NT2/D1 (cell line): ENCODE measurements around the gene CDK14.

Experiments
- DNase-seq: peaks from one replicate; pipeline ENCODE4 v3.0.0-alpha.2; 2011; ENCODE audit warnings: low read depth, low spot score
- H3K27me3 ChIP-seq: 2 replicates; pipeline ENCODE4 v1.6.0; 2011; ENCODE audit warnings: mild to moderate bottlenecking; ENCODE audit not compliant: insufficient read length, insufficient read depth
- H3K36me3 ChIP-seq: 2 replicates; pipeline ENCODE4 v1.6.1; 2011; ENCODE audit warnings: mild to moderate bottlenecking, low read length, mixed read lengths; ENCODE audit not compliant: insufficient read depth, insufficient read length
- H3K4me1 ChIP-seq: 2 replicates; pipeline ENCODE4 v1.5.1; 2011; ENCODE audit not compliant: insufficient read depth, insufficient read length
- H3K4me3 ChIP-seq: 2 replicates; pipeline ENCODE4 v1.5.1; 2011; ENCODE audit warnings: low read depth; ENCODE audit not compliant: insufficient read length
- H3K9ac ChIP-seq: 2 replicates; pipeline ENCODE4 v1.6.0; 2011; ENCODE audit warnings: low read depth; ENCODE audit not compliant: insufficient read length
- H3K9me3 ChIP-seq: 2 replicates; pipeline ENCODE4 v1.5.1; 2011; ENCODE audit warnings: mild to moderate bottlenecking, low read length; ENCODE audit not compliant: insufficient read depth
- SUZ12 ChIP-seq: IDR thresholded peaks from 2 replicates; pipeline ENCODE4 v1.6.1; 2011; ENCODE audit not compliant: insufficient read length, insufficient read depth; ENCODE audit errors: extremely low read depth
- YY1 ChIP-seq: IDR thresholded peaks from 2 replicates; pipeline ENCODE4 v1.6.1; 2011; ENCODE audit not compliant: insufficient read length, insufficient read depth
- ZNF274 ChIP-seq: IDR thresholded peaks from 2 replicates; pipeline ENCODE4 v1.6.1; 2011; ENCODE audit warnings: mild to moderate bottlenecking, low read depth, low read length

CDK14 gene

GRCh38 chr7:90886416-90886815, 290.3 kb downstream of the CDK14 start:
- Histone ChIP-seq H3K4me3 (no peak overlapping the region), H3K27me3 (no peaks in the 10 kb centered on the region), H3K4me1 (no peaks in the 10 kb centered on the region), H3K9ac (no peak overlapping the region), H3K9me3 (no peaks in the 10 kb centered on the region), H3K36me3 (no peaks in the 10 kb centered on the region)
- DNase-seq, result no peak
- TF ChIP-seq YY1 (no peak), ZNF274 (no peak), SUZ12 (no peak)

DNA sequence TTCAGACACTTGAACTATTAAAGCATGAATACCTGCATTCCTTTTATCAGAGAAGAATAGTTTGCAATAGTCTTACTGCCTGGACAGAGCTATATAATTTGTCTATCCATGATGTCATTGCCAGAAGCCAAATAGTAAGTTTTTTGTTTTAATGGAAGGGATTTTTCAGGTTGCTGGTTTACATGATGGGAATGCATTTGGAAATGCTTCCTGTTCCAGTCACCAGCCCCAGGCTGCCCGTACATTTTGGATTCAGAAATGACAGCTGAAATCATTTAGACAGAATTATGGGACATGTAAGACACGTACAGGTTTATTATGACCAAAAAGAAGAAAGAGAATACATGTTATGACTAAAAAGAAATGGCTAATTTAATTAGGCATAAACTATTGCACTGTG, 293.1 kb downstream of the CDK14 start:
- H3K27me3 ChIP-seq, result no peaks in the 10 kb centered on the region
- H3K4me3 ChIP-seq, result no peak overlapping the region
- no peaks in the 10 kb centered on the region for H3K9me3 ChIP-seq
- no peak for DNase-seq
- no peak overlapping the region for H3K9ac ChIP-seq
- H3K4me1 ChIP-seq, result no peaks in the 10 kb centered on the region
- no peaks in the 10 kb centered on the region for H3K36me3 ChIP-seq
- TF ChIP-seq ZNF274, result no peak
- TF ChIP-seq YY1, result no peak
- TF ChIP-seq SUZ12, result no peak

DNA sequence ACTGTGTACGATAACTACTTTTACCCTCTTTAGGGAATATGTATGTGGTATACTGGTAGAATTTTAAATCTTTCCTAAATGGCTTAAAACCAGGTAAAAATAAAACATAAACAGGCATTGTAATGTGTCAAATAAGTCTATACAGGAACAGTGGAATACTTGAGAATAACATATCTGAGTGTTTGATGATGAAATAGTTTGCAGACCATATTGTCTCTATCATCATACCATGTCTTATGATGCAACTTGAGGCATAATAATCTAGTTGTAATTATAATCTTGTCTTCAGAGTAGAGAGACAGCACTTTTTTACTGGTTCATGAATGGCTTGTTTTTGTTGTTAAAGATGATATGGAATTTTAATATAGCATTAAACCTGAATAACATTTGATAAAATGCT, 293.5 kb downstream of the CDK14 start:
- Histone ChIP-seq H3K9ac (no peak overlapping the region), H3K27me3 (no peaks in the 10 kb centered on the region), H3K9me3 (no peaks in the 10 kb centered on the region), H3K36me3 (no peaks in the 10 kb centered on the region), H3K4me3 (no peak overlapping the region), H3K4me1 (no peaks in the 10 kb centered on the region)
- TF ChIP-seq ZNF274, result no peak
- no peak for TF ChIP-seq YY1
- no peak for DNase-seq

DNA sequence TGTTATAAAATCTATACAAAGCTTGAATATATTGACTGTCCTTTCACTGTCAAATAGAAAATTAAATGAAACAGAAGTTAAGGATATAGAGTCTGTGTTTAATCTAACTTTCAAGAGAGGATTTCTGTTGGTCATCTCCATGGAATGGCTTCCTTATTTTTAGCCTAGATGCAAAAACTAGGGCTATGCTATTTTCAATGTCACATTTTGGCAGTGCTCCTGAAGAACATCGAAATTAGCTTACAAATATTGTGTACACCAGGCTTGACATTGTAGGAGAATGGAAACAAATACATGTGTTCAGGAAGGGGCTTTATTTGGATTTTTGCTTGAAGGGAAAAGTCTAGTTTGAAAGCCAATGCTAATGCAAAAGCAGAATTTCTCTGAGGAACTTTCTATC, 295.4 kb downstream of the CDK14 start:
- Histone ChIP-seq H3K4me3 (no peak overlapping the region), H3K9ac (no peak overlapping the region), H3K9me3 (no peaks in the 10 kb centered on the region), H3K36me3 (no peaks in the 10 kb centered on the region), H3K4me1 (no peaks in the 10 kb centered on the region), H3K27me3 (no peaks in the 10 kb centered on the region)
- no peak for DNase-seq
- TF ChIP-seq SUZ12, result no peak
- no peak for TF ChIP-seq YY1

- Histone ChIP-seq H3K4me1 (no peaks in the 10 kb centered on the region), H3K36me3 (no peaks in the 10 kb centered on the region), H3K9me3 (no peaks in the 10 kb centered on the region), H3K4me3 (no peak overlapping the region), H3K9ac (no peak overlapping the region), H3K27me3 (no peaks in the 10 kb centered on the region)
- DNase-seq, result no peak
- TF ChIP-seq SUZ12 (no peak), ZNF274 (no peak), YY1 (no peak)
These were observed 296.1 kb downstream of the CDK14 start for GRCh38 chr7:90892213-90892612.

DNA sequence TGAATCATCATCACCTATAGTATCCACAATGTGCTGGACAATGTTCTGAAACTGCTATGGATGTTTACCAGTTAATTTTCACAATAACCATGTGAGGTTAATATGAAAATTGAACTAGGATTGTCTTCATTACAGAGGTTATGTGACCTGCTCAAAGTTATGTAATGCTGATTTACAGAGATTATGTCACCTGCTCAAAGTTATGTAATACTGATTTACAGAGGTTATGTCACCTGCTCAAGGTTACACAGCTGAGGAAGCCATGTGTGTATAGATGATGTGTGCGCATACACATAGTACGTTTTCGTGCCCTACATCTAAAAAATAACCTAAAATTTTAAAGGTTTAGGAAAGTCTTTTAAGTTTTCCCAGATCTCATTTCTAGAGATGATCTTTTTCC, 298.0 kb downstream of the CDK14 start:
- no peak for DNase-seq
- H3K36me3 ChIP-seq, result no peaks in the 10 kb centered on the region
- TF ChIP-seq YY1, result no peak
- no peak for TF ChIP-seq SUZ12
- no peak for TF ChIP-seq ZNF274
- no peaks in the 10 kb centered on the region for H3K27me3 ChIP-seq
- H3K9ac ChIP-seq, result no peak overlapping the region
- no peak overlapping the region for H3K4me3 ChIP-seq
- no peaks in the 10 kb centered on the region for H3K9me3 ChIP-seq
- H3K4me1 ChIP-seq, result no peaks in the 10 kb centered on the region

- no peaks in the 10 kb centered on the region for H3K27me3 ChIP-seq
- no peak for DNase-seq
- no peaks in the 10 kb centered on the region for H3K4me1 ChIP-seq
- H3K36me3 ChIP-seq, result no peaks in the 10 kb centered on the region
- H3K4me3 ChIP-seq, result no peak overlapping the region
- no peak overlapping the region for H3K9ac ChIP-seq
- no peaks in the 10 kb centered on the region for H3K9me3 ChIP-seq
- TF ChIP-seq YY1 (no peak), ZNF274 (no peak), SUZ12 (no peak)
These were observed 300.3 kb downstream of the CDK14 start for GRCh38 chr7:90896458-90896857.

- H3K27me3 ChIP-seq, result no peaks in the 10 kb centered on the region
- H3K9ac ChIP-seq, result no peak overlapping the region
- no peak for TF ChIP-seq ZNF274
- TF ChIP-seq YY1, result no peak
- no peak for TF ChIP-seq SUZ12
These were observed 301.9 kb downstream of the CDK14 start for GRCh38 chr7:90897961-90898469.

More at GRCh38 chr7:90897961-90898469, 301.9 kb downstream of the CDK14 start:
- H3K36me3 ChIP-seq, result no peaks in the 10 kb centered on the region
- no peak overlapping the region for H3K4me3 ChIP-seq
- no peak for DNase-seq
- H3K4me1 ChIP-seq, result no peaks in the 10 kb centered on the region
- no peaks in the 10 kb centered on the region for H3K9me3 ChIP-seq
